Caco-2 (cell line): ENCODE data around the gene PRR12. TPM values are rescaled to one million over a fixed set of nuclear protein-coding genes. Genes with fewer than 3 reads are reported as not detected.

Experiments
- BruUV-seq: library from RNA; stranded (reverse); fragments of 400-500 nt; replicated peaks from 2 replicates; lab custom pipeline; 2021; lab: Mats Ljungman, UMichigan
- CTCF ChIA-PET: fragments of 300-600 bp; sonication (Branson Sonifier 250); formaldehyde crosslinking; loops from one replicate; lab custom pipeline; 2022; ENCODE audit warnings: antibody characterized with exemption; lab: Charles Lee
- POLR2A ChIA-PET: fragments of 300-600 bp; sonication (Branson Sonifier 250); formaldehyde crosslinking; loops from one replicate; lab custom pipeline; 2022; ENCODE audit warnings: antibody characterized with exemption; lab: Charles Lee
- DNase-seq, 2 experiments: peaks; one replicate each; pipeline versions ENCODE4 v3.0.0 to v3.0.0-alpha.2; 2020 to 2022
- H3K27me3 ChIP-seq: replicated peaks from 2 replicates; pipeline ENCODE4 v1.6.0; 2011; ENCODE audit warnings: low read length; ENCODE audit not compliant: control insufficient read depth, insufficient read depth
- H3K36me3 ChIP-seq: 2 replicates; pipeline ENCODE4 v1.5.1; 2011; ENCODE audit warnings: low read length; ENCODE audit not compliant: control insufficient read depth, insufficient read depth
- H3K4me1 ChIP-seq: fragments of 250-450 bp; sonication (Bioruptor Pico); 2 replicates; pipeline ENCODE4 v1.5.1; 2020; ENCODE audit warnings: mild to moderate bottlenecking
- H3K4me3 ChIP-seq: 2 replicates; pipeline ENCODE4 v1.5.1; 2011; ENCODE audit warnings: low read depth, mild to moderate bottlenecking, control low read depth, low read length
- H3K9me3 ChIP-seq: fragments of 250-450 bp; sonication (Bioruptor Pico); 2 replicates; pipeline ENCODE4 v1.5.1; 2020; ENCODE audit warnings: mild to moderate bottlenecking, moderate library complexity
- H3K27ac Mint-ChIP-seq: one replicate; pipeline ENCODE4 v1.8.0; 2022; ENCODE audit warnings: mixed read lengths; ENCODE audit not compliant: unreplicated experiment
- H3K27me3 Mint-ChIP-seq: one replicate; pipeline ENCODE4 v1.8.0; 2022; ENCODE audit warnings: mixed read lengths; ENCODE audit not compliant: insufficient read depth, unreplicated experiment
- H3K36me3 Mint-ChIP-seq: one replicate; pipeline ENCODE4 v1.8.0; 2022; ENCODE audit warnings: mild to moderate bottlenecking, mixed read lengths; ENCODE audit not compliant: insufficient read depth, unreplicated experiment
- H3K4me1 Mint-ChIP-seq: one replicate; pipeline ENCODE4 v1.8.0; 2022; ENCODE audit warnings: low read depth, mixed read lengths; ENCODE audit not compliant: unreplicated experiment
- H3K4me3 Mint-ChIP-seq: one replicate; pipeline ENCODE4 v1.8.0; 2022; ENCODE audit warnings: mild to moderate bottlenecking, moderate library complexity, mixed read lengths; ENCODE audit not compliant: unreplicated experiment
- H3K9me3 Mint-ChIP-seq: one replicate; pipeline ENCODE4 v1.8.0; 2022; ENCODE audit warnings: mixed read lengths; ENCODE audit not compliant: unreplicated experiment
- intact Hi-C: fragments of 100-400 bp; cut with micrococcal nuclease; formaldehyde crosslinking; loops from one replicate; pipeline ENCODE4 v1.10.0; 2022; ENCODE audit not compliant: unreplicated experiment
- total RNA-seq: library from RNA; stranded (reverse); gene quantifications from 2 replicates; pipeline ENCODE4 v1.2.3, GENCODE V29; 2022
- TF ChIP-seq, protein P1 (sequence below), 2 experiments: fragments of 200-600 bp in 1 of 2; IDR thresholded peaks; 1 replicate in 1 of 2; 2 replicates in 1 of 2; pipeline versions ENCODE4 v1.5.1 to v1.8.0; 2011 to 2022; ENCODE audit warnings: antibody characterized with exemption in 1 of 2, control low read depth in 1 of 2, inconsistent platforms in 1 of 2, low read depth in 1 of 2, low read length in 1 of 2, mild to moderate bottlenecking in 1 of 2, moderate library complexity in 1 of 2; ENCODE audit not compliant: insufficient read depth in 1 of 2, severe bottlenecking in 1 of 2, unreplicated experiment in 1 of 2

The PRR12 gene
- total RNA-seq, 1 experiment from 2014 or later = 38.8 TPM

GRCh38 chr19:49596407-49596806, 5.4 kb downstream of the PRR12 start:
- Mint-ChIP-seq H3K9me3 (no peaks in the 10 kb centered on the region), H3K27me3 (no peaks in the 10 kb centered on the region), H3K4me3 (no peak overlapping the region), H3K27ac (no peak overlapping the region), H3K36me3 (peaks cover 65% of the 10 kb centered on the region), H3K4me1 (peaks cover 23% of the 10 kb centered on the region)
- ChIA-PET POLR2A (interaction anchor here (0.6 kb wide), 1 partner anchor 170 kb away, joined by 4 read pairs; the partner anchor contains the start of gene AP2A1), CTCF (no interaction called here)
- Histone ChIP-seq H3K36me3 (peaks cover 3% of the 10 kb centered on the region), H3K27me3 (no peaks in the 10 kb centered on the region), H3K4me1 (peaks cover 10% of the 10 kb centered on the region), H3K9me3 (no peaks in the 10 kb centered on the region), H3K4me3 (no peak overlapping the region)
- DNase-seq = no peak
- BruUV-seq = no TSS peak
- TF ChIP-seq, protein P1, sequence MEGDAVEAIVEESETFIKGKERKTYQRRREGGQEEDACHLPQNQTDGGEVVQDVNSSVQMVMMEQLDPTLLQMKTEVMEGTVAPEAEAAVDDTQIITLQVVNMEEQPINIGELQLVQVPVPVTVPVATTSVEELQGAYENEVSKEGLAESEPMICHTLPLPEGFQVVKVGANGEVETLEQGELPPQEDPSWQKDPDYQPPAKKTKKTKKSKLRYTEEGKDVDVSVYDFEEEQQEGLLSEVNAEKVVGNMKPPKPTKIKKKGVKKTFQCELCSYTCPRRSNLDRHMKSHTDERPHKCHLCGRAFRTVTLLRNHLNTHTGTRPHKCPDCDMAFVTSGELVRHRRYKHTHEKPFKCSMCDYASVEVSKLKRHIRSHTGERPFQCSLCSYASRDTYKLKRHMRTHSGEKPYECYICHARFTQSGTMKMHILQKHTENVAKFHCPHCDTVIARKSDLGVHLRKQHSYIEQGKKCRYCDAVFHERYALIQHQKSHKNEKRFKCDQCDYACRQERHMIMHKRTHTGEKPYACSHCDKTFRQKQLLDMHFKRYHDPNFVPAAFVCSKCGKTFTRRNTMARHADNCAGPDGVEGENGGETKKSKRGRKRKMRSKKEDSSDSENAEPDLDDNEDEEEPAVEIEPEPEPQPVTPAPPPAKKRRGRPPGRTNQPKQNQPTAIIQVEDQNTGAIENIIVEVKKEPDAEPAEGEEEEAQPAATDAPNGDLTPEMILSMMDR (IDR thresholded peaks at IDR 0.05; ENCODE audit: insufficient read depth in 1 of 2, low read depth in 1 of 2, low read length in 1 of 2, severe bottlenecking in 1 of 2, unreplicated experiment in 1 of 2) = no peak
- intact Hi-C loops = no loop called here

DNA sequence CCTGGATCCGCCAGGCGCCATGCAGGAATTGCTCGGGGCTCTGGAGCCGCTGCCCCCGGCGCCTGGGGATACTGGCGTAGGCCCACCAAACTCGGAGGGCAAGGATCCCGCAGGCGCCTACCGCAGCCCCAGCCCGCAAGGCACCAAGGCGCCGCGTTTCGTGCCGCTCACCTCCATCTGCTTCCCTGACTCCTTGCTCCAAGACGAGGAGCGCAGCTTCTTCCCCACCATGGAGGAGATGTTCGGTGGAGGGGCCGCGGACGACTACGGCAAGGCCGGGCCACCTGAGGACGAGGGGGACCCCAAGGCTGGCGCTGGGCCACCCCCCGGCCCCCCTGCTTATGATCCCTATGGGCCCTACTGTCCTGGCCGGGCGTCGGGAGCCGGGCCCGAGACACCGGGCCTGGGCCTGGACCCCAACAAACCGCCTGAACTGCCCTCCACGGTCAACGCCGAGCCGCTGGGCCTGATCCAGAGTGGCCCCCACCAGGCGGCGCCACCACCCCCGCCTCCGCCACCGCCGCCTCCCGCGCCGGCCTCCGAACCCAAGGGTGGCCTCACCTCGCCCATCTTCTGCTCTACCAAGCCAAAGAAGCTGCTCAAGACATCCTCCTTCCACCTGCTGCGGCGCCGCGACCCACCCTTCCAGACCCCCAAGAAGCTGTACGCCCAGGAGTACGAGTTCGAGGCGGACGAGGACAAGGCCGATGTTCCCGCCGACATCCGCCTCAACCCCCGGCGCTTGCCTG, 6.1 kb downstream of the PRR12 start:
- POLR2A ChIA-PET = no interaction called here
- TF ChIP-seq, protein P1 (IDR thresholded peaks at IDR 0.05; ENCODE audit: insufficient read depth in 1 of 2, low read depth in 1 of 2, low read length in 1 of 2, severe bottlenecking in 1 of 2, unreplicated experiment in 1 of 2) = no peak
- Mint-ChIP-seq H3K27ac (no peak overlapping the region), H3K9me3 (no peaks in the 10 kb centered on the region), H3K4me3 (no peak overlapping the region), H3K36me3 (peaks cover 71% of the 10 kb centered on the region), H3K4me1 (peaks cover 23% of the 10 kb centered on the region), H3K27me3 (no peaks in the 10 kb centered on the region)
- CTCF ChIA-PET = no interaction called here
- Histone ChIP-seq H3K4me1 (peaks cover 10% of the 10 kb centered on the region), H3K9me3 (no peaks in the 10 kb centered on the region), H3K27me3 (no peaks in the 10 kb centered on the region), H3K4me3 (no peak overlapping the region), H3K36me3 (peaks cover 8% of the 10 kb centered on the region)
- no peak for DNase-seq
- intact Hi-C loops = no loop called here
- no TSS peak for BruUV-seq

DNA sequence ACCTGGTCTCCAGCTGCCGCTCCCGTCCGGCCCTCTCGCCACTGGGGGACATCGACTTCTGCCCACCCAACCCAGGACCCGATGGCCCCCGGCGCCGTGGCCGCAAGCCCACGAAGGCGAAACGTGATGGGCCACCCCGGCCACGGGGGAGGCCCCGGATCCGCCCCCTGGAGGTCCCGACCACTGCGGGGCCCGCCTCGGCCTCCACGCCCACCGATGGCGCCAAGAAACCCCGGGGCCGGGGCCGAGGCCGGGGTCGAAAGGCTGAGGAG, 6.7 kb downstream of the PRR12 start:
- no peak for DNase-seq
- Histone ChIP-seq H3K4me1 (peaks cover 10% of the 10 kb centered on the region), H3K27me3 (no peaks in the 10 kb centered on the region), H3K36me3 (peaks cover 8% of the 10 kb centered on the region), H3K4me3 (no peak overlapping the region), H3K9me3 (no peaks in the 10 kb centered on the region)
- peaks cover 18% of the 10 kb centered on the region for H3K4me1 Mint-ChIP-seq
- CTCF ChIA-PET = no interaction called here
- BruUV-seq = no TSS peak
- H3K36me3 Mint-ChIP-seq = peaks cover 76% of the 10 kb centered on the region
- POLR2A ChIA-PET = no interaction called here
- H3K4me3 Mint-ChIP-seq = no peak overlapping the region
- H3K27me3 Mint-ChIP-seq = no peaks in the 10 kb centered on the region
- no peaks in the 10 kb centered on the region for H3K9me3 Mint-ChIP-seq
- intact Hi-C loops = no loop called here
- TF ChIP-seq, protein P1 (IDR thresholded peaks at IDR 0.05; ENCODE audit: insufficient read depth in 1 of 2, low read depth in 1 of 2, low read length in 1 of 2, severe bottlenecking in 1 of 2, unreplicated experiment in 1 of 2) = no peak
- no peak overlapping the region for H3K27ac Mint-ChIP-seq
